ENCODE measurements around the gene EFEMP2.

DNA sequence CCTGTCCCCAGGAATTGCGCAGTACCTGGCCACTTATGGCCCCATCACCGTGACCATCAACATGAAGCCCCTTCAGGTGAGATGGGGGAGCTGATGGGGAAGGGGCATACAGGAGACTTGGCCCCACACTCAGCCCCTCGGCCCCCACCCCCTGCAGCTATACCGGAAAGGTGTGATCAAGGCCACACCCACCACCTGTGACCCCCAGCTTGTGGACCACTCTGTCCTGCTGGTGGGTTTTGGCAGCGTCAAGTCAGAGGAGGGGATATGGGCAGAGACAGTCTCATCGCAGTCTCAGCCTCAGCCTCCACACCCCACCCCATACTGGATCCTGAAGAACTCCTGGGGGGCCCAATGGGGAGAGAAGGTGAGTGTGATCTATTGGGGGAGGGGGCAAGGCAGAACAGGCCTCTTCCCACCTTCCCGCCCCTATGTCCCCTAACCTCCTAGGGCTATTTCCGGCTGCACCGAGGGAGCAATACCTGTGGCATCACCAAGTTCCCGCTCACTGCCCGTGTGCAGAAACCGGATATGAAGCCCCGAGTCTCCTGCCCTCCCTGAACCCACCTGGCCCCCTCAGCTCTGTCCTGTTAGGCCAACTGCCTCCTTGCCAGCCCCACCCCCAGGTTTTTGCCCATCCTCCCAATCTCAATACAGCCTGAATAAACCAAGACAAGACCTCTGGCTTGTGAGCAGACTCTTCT lies 10.6 kb upstream of the EFEMP2 start:
- TF ChIP-seq, protein P1, sequence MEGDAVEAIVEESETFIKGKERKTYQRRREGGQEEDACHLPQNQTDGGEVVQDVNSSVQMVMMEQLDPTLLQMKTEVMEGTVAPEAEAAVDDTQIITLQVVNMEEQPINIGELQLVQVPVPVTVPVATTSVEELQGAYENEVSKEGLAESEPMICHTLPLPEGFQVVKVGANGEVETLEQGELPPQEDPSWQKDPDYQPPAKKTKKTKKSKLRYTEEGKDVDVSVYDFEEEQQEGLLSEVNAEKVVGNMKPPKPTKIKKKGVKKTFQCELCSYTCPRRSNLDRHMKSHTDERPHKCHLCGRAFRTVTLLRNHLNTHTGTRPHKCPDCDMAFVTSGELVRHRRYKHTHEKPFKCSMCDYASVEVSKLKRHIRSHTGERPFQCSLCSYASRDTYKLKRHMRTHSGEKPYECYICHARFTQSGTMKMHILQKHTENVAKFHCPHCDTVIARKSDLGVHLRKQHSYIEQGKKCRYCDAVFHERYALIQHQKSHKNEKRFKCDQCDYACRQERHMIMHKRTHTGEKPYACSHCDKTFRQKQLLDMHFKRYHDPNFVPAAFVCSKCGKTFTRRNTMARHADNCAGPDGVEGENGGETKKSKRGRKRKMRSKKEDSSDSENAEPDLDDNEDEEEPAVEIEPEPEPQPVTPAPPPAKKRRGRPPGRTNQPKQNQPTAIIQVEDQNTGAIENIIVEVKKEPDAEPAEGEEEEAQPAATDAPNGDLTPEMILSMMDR (IDR thresholded peaks at IDR 0.05): no peak
- TF ChIP-seq EZH2phosphoT487 (IDR thresholded peaks at IDR 0.05) (no peak), EZH2 (IDR thresholded peaks at IDR 0.05) (no peak)

Data from neural progenitor cell (in vitro differentiated cells).